ENCODE measurements around the gene MAP2K6. TPM values are rescaled to one million over a fixed set of nuclear protein-coding genes. Genes with fewer than 3 reads are reported as not detected.

The MAP2K6 gene
- total RNA-seq, 1 experiment from 2014 or later, result 9.6 TPM

DNA sequence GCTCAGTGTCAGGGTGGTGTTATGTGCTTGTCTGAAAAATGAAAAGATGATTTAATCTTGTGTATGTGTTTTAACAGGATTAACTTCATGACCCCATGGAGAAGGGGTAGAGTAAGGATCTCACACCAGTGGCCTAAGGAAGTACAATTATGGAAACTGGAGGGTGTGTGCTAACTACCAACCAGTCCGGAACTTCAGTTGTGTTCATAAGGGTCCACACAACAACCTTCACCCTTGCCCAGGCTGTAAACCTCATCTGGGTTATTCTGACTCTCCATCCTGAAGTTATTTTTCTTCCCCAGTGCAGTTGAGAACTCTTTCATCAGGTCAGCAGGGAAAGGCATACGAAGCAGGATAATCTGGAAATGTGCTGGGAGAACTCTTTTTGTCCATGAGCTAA lies 158.9 kb downstream of the MAP2K6 start:
- Histone ChIP-seq H3K27me3 (replicated peaks; ENCODE audit: control insufficient read depth, insufficient read depth, low read length) (no peaks in the 10 kb centered on the region), H3K4me3 (ENCODE audit: low read depth, low read length) (no peak overlapping the region), H3K4me1 (no peaks in the 10 kb centered on the region), H3K9me3 (no peaks in the 10 kb centered on the region), H3K36me3 (ENCODE audit: control insufficient read depth, insufficient read depth, low read length) (no peaks in the 10 kb centered on the region)
- intact Hi-C loops (cut with micrococcal nuclease; ENCODE audit: unreplicated experiment), result no loop called here
- no peak overlapping the region for H3K4me3 Mint-ChIP-seq (ENCODE audit: unreplicated experiment)
- BruUV-seq (replicated peaks), result no TSS peak
- H3K36me3 Mint-ChIP-seq (ENCODE audit: insufficient read depth, unreplicated experiment), result no peaks in the 10 kb centered on the region
- H3K9me3 Mint-ChIP-seq (ENCODE audit: unreplicated experiment), result no peaks in the 10 kb centered on the region
- peaks cover 8% of the 10 kb centered on the region for H3K27me3 Mint-ChIP-seq (ENCODE audit: insufficient read depth, unreplicated experiment)
- ChIA-PET CTCF (no interaction called here), POLR2A (no interaction called here)
- DNase-seq, result no peak
- TF ChIP-seq, protein P1, sequence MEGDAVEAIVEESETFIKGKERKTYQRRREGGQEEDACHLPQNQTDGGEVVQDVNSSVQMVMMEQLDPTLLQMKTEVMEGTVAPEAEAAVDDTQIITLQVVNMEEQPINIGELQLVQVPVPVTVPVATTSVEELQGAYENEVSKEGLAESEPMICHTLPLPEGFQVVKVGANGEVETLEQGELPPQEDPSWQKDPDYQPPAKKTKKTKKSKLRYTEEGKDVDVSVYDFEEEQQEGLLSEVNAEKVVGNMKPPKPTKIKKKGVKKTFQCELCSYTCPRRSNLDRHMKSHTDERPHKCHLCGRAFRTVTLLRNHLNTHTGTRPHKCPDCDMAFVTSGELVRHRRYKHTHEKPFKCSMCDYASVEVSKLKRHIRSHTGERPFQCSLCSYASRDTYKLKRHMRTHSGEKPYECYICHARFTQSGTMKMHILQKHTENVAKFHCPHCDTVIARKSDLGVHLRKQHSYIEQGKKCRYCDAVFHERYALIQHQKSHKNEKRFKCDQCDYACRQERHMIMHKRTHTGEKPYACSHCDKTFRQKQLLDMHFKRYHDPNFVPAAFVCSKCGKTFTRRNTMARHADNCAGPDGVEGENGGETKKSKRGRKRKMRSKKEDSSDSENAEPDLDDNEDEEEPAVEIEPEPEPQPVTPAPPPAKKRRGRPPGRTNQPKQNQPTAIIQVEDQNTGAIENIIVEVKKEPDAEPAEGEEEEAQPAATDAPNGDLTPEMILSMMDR (IDR thresholded peaks at IDR 0.05; ENCODE audit: insufficient read depth in 1 of 2, low read depth in 1 of 2, low read length in 1 of 2, severe bottlenecking in 1 of 2, unreplicated experiment in 1 of 2), result no peak
- H3K27ac Mint-ChIP-seq (ENCODE audit: unreplicated experiment), result no peak overlapping the region
- no peaks in the 10 kb centered on the region for H3K4me1 Mint-ChIP-seq (ENCODE audit: low read depth, unreplicated experiment)

DNA sequence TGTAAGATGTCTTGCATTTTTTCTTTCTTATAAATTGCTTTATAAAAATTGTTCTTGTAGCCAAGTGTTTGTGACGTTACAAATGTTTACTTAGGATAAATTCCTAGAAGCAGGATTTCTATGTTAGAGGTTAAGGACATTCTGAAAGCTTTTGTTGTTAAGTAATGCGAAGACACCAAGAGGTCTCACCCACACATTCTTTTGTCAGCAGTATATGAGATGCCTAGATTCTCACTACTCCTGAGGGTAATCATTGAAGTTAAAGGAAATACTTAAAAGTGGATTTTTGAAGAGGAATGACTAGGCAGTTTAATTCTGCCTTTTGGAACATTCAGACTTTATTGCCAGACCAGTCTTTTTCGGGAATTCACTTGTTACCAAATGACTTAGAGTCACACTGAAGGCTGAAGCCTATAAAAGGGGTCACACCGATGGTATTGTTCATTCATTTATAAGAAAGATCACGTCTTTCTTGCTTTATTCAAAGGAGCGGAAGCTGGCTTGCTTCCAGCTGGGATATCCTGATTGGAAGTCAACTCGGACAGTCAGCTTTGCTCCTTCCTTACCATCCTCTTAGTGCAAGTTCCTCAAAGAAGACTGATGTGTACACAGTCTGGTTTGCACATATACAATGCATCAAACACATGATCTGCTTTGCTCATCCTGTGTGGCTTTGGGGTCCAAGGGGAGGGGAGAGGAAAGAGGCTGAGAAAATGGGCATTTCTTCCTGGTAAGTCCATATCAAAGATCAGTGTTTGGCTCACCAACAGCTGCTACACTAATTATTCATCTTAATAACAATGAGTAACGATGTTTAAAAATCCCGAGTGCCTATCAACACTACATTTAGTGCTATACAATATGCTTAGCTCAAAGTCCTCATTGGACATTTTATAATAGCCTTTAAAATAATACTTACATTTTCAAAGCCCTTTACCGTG lies 160.0 kb downstream of the MAP2K6 start:
- H3K4me3 ChIP-seq (ENCODE audit: low read depth, low read length), result no peak overlapping the region
- no peak for DNase-seq
- H3K9me3 ChIP-seq, result no peaks in the 10 kb centered on the region
- H3K36me3 ChIP-seq (ENCODE audit: control insufficient read depth, insufficient read depth, low read length), result no peaks in the 10 kb centered on the region
- no peaks in the 10 kb centered on the region for H3K36me3 Mint-ChIP-seq (ENCODE audit: insufficient read depth, unreplicated experiment)
- H3K4me1 Mint-ChIP-seq (ENCODE audit: low read depth, unreplicated experiment), result no peaks in the 10 kb centered on the region
- H3K27me3 ChIP-seq (replicated peaks; ENCODE audit: control insufficient read depth, insufficient read depth, low read length), result no peaks in the 10 kb centered on the region
- ChIA-PET CTCF (no interaction called here), POLR2A (no interaction called here)
- H3K27me3 Mint-ChIP-seq (ENCODE audit: insufficient read depth, unreplicated experiment), result peaks cover 8% of the 10 kb centered on the region
- BruUV-seq (replicated peaks), result no TSS peak
- H3K27ac Mint-ChIP-seq (ENCODE audit: unreplicated experiment), result no peak overlapping the region
- H3K4me1 ChIP-seq, result no peaks in the 10 kb centered on the region
- no peaks in the 10 kb centered on the region for H3K9me3 Mint-ChIP-seq (ENCODE audit: unreplicated experiment)
- TF ChIP-seq, protein P1 (IDR thresholded peaks at IDR 0.05; ENCODE audit: insufficient read depth in 1 of 2, low read depth in 1 of 2, low read length in 1 of 2, severe bottlenecking in 1 of 2, unreplicated experiment in 1 of 2), result no peak
- H3K4me3 Mint-ChIP-seq (ENCODE audit: unreplicated experiment), result no peak overlapping the region
- intact Hi-C loops (cut with micrococcal nuclease; ENCODE audit: unreplicated experiment), result no loop called here

DNA sequence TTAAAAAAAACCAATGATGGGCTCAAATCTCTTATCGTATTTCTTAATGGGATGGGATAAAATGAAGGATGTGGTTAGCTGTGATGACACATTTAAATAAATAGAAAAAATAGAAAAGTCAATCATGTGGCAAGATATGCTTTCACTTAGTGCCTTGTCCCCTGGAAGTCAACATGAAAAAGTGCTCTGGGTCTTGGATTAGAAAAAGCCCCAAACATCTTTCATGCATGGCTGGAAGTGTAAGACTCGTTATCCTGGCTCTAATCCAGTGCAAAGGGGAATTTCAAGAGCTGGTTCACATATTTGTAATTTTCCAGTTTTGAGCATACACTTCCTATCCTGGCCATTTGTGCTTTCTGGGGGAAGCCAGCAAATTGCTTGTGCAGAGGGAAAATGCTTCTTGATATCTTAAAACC lies 160.9 kb downstream of the MAP2K6 start:
- no peak overlapping the region for H3K4me3 ChIP-seq (ENCODE audit: low read depth, low read length)
- no peaks in the 10 kb centered on the region for H3K36me3 Mint-ChIP-seq (ENCODE audit: insufficient read depth, unreplicated experiment)
- ChIA-PET POLR2A (no interaction called here), CTCF (interaction anchor here (0.6 kb wide), 1 partner anchor 189 kb away, joined by 8 read pairs; no protein-coding TSS in a partner anchor)
- no peaks in the 10 kb centered on the region for H3K9me3 Mint-ChIP-seq (ENCODE audit: unreplicated experiment)
- no TSS peak for BruUV-seq (replicated peaks)
- H3K4me3 Mint-ChIP-seq (ENCODE audit: unreplicated experiment), result no peak overlapping the region
- no peak for DNase-seq
- no peaks in the 10 kb centered on the region for H3K4me1 Mint-ChIP-seq (ENCODE audit: low read depth, unreplicated experiment)
- TF ChIP-seq, protein P1 (IDR thresholded peaks at IDR 0.05; ENCODE audit: insufficient read depth in 1 of 2, low read depth in 1 of 2, low read length in 1 of 2, severe bottlenecking in 1 of 2, unreplicated experiment in 1 of 2), result no peak
- no peaks in the 10 kb centered on the region for H3K27me3 ChIP-seq (replicated peaks; ENCODE audit: control insufficient read depth, insufficient read depth, low read length)
- peaks cover 8% of the 10 kb centered on the region for H3K27me3 Mint-ChIP-seq (ENCODE audit: insufficient read depth, unreplicated experiment)
- no peaks in the 10 kb centered on the region for H3K36me3 ChIP-seq (ENCODE audit: control insufficient read depth, insufficient read depth, low read length)
- no peak overlapping the region for H3K27ac Mint-ChIP-seq (ENCODE audit: unreplicated experiment)
- no peaks in the 10 kb centered on the region for H3K9me3 ChIP-seq
- intact Hi-C loops (cut with micrococcal nuclease; ENCODE audit: unreplicated experiment), result no loop called here
- H3K4me1 ChIP-seq, result no peaks in the 10 kb centered on the region
